HUES48 (cell line): ENCODE data around the gene CBX4.

Experiments used
- H3K27ac ChIP-seq: one replicate; pipeline ENCODE4 v1.7.0; 2013; ENCODE audit warnings: low read depth, low read length, inconsistent platforms
- H3K27me3 ChIP-seq: 2 replicates; pipeline ENCODE4 v1.6.1; 2013; ENCODE audit warnings: mild to moderate bottlenecking, low read length; ENCODE audit not compliant: control insufficient read depth, insufficient read depth
- H3K36me3 ChIP-seq: 2 replicates; pipeline ENCODE4 v1.6.1; 2013; ENCODE audit warnings: low read length; ENCODE audit not compliant: control insufficient read depth, insufficient read depth
- H3K4me1 ChIP-seq: 2 replicates; pipeline ENCODE4 v1.6.1; 2013; ENCODE audit warnings: mild to moderate bottlenecking, low read length; ENCODE audit not compliant: control insufficient read depth, insufficient read depth
- H3K4me3 ChIP-seq: 2 replicates; pipeline ENCODE4 v1.5.1; 2013; ENCODE audit warnings: mild to moderate bottlenecking, low read depth, low read length
- H3K9ac ChIP-seq: 2 replicates; pipeline ENCODE4 v1.6.1; 2013; ENCODE audit warnings: mild to moderate bottlenecking, low read depth, low read length, moderate library complexity
- H3K9me3 ChIP-seq: 2 replicates; pipeline ENCODE4 v1.6.1; 2013; ENCODE audit warnings: low read length; ENCODE audit not compliant: control insufficient read depth, insufficient read depth

Gene CBX4

GRCh38 chr17:79840269-79840988, 1.2 kb upstream of the CBX4 start:
- Histone ChIP-seq H3K9me3 (no peaks in the 10 kb centered on the region), H3K9ac (no peak overlapping the region), H3K4me3 (no peak overlapping the region), H3K36me3 (no peaks in the 10 kb centered on the region), H3K27me3 (peaks cover 88% of the 10 kb centered on the region), H3K27ac (no peak overlapping the region), H3K4me1 (peaks cover 36% of the 10 kb centered on the region)

GRCh38 chr17:79838522-79839274, 542 bp downstream of the CBX4 start:
- H3K36me3 ChIP-seq = no peaks in the 10 kb centered on the region
- H3K27me3 ChIP-seq = peaks cover 89% of the 10 kb centered on the region
- H3K4me1 ChIP-seq = peaks cover 44% of the 10 kb centered on the region
- peak overlapping the region; percentile 72 for H3K4me3 ChIP-seq
- no peaks in the 10 kb centered on the region for H3K9me3 ChIP-seq
- H3K9ac ChIP-seq = peak overlapping the region; percentile 41
- H3K27ac ChIP-seq = peak overlapping the region; percentile 72

- H3K27ac ChIP-seq = no peak overlapping the region
These were observed 1.2 kb downstream of the CBX4 start for GRCh38 chr17:79837888-79838521.

GRCh38 chr17:79836972-79837887, 2.0 kb downstream of the CBX4 start:
- Histone ChIP-seq H3K36me3 (no peaks in the 10 kb centered on the region), H3K9me3 (no peaks in the 10 kb centered on the region), H3K27me3 (peaks cover 89% of the 10 kb centered on the region), H3K9ac (no peak overlapping the region), H3K27ac (no peak overlapping the region), H3K4me1 (peaks cover 44% of the 10 kb centered on the region), H3K4me3 (peak overlapping the region; percentile 72; the same call in 1 of the 2 replicates)

More at GRCh38 chr17:79837888-79838521, 1.2 kb downstream of the CBX4 start:
- peaks cover 89% of the 10 kb centered on the region for H3K27me3 ChIP-seq
- peak overlapping the region; percentile 41 for H3K9ac ChIP-seq
- no peaks in the 10 kb centered on the region for H3K9me3 ChIP-seq
- peak overlapping the region; percentile 72 for H3K4me3 ChIP-seq
- H3K36me3 ChIP-seq = no peaks in the 10 kb centered on the region
- peaks cover 47% of the 10 kb centered on the region for H3K4me1 ChIP-seq

- peak overlapping the region; percentile 72; the same call in 1 of the 2 replicates for H3K4me3 ChIP-seq
- no peak overlapping the region for H3K9ac ChIP-seq
- no peak overlapping the region for H3K27ac ChIP-seq
- no peaks in the 10 kb centered on the region for H3K36me3 ChIP-seq
- H3K4me1 ChIP-seq = peaks cover 39% of the 10 kb centered on the region
- H3K9me3 ChIP-seq = no peaks in the 10 kb centered on the region
- H3K27me3 ChIP-seq = peaks cover 89% of the 10 kb centered on the region
These were observed 2.7 kb downstream of the CBX4 start for GRCh38 chr17:79836510-79836971.

GRCh38 chr17:79835953-79836509, 3.2 kb downstream of the CBX4 start:
- Histone ChIP-seq H3K4me1 (peaks cover 42% of the 10 kb centered on the region), H3K36me3 (no peaks in the 10 kb centered on the region), H3K4me3 (peak overlapping the region; percentile 72; the same call in 1 of the 2 replicates), H3K9me3 (no peaks in the 10 kb centered on the region), H3K9ac (no peak overlapping the region), H3K27me3 (peaks cover 89% of the 10 kb centered on the region), H3K27ac (no peak overlapping the region)

- peaks cover 42% of the 10 kb centered on the region for H3K4me1 ChIP-seq
- peak overlapping the region; percentile 46; the same call in 1 of the 2 replicates for H3K4me3 ChIP-seq
- H3K27me3 ChIP-seq = peaks cover 89% of the 10 kb centered on the region
These were observed 3.8 kb downstream of the CBX4 start for GRCh38 chr17:79835470-79835899.

GRCh38 chr17:79834565-79835469, 4.4 kb downstream of the CBX4 start:
- H3K4me3 ChIP-seq = peak overlapping the region; percentile 30; the same call in 1 of the 2 replicates
- H3K27me3 ChIP-seq = peaks cover 89% of the 10 kb centered on the region
- H3K9me3 ChIP-seq = no peaks in the 10 kb centered on the region
- H3K9ac ChIP-seq = no peak overlapping the region
- H3K27ac ChIP-seq = no peak overlapping the region
- peaks cover 44% of the 10 kb centered on the region for H3K4me1 ChIP-seq
- no peaks in the 10 kb centered on the region for H3K36me3 ChIP-seq

More at GRCh38 chr17:79835470-79835899, 3.8 kb downstream of the CBX4 start:
- Histone ChIP-seq H3K9me3 (no peaks in the 10 kb centered on the region), H3K27ac (no peak overlapping the region), H3K9ac (no peak overlapping the region), H3K36me3 (no peaks in the 10 kb centered on the region)

GRCh38 chr17:79833744-79834564, 5.3 kb downstream of the CBX4 start:
- no peak overlapping the region for H3K9ac ChIP-seq
- H3K36me3 ChIP-seq = no peaks in the 10 kb centered on the region

More at GRCh38 chr17:79833744-79834564, 5.3 kb downstream of the CBX4 start:
- Histone ChIP-seq H3K27ac (no peak overlapping the region), H3K27me3 (peaks cover 94% of the 10 kb centered on the region), H3K9me3 (no peaks in the 10 kb centered on the region), H3K4me3 (no peak overlapping the region; the same call in 1 of the 2 replicates), H3K4me1 (peaks cover 44% of the 10 kb centered on the region)
